GM10847 (cell line): ENCODE measurements around the gene SSH3.

ENCODE experiments used
- POLR2A ChIP-seq: IDR thresholded peaks from 2 replicates; pipeline ENCODE4 v1.6.1; 2011; ENCODE audit not compliant: insufficient read length; ENCODE audit errors: extremely low read depth

Gene SSH3

GRCh38 chr11:67282876-67283371 is 20.4 kb upstream of the SSH3 start:
- TF ChIP-seq POLR2A, result no peak

- no peak for TF ChIP-seq POLR2A
Observed at GRCh38 chr11:67283481-67283963, 19.8 kb upstream of the SSH3 start.

- no peak for TF ChIP-seq POLR2A
Observed at GRCh38 chr11:67284811-67285540, 18.4 kb upstream of the SSH3 start.

GRCh38 chr11:67285541-67286498 is 17.5 kb upstream of the SSH3 start:
- no peak for TF ChIP-seq POLR2A

- no peak for TF ChIP-seq POLR2A
Observed at GRCh38 chr11:67286621-67287333, 16.6 kb upstream of the SSH3 start.

GRCh38 chr11:67287355-67288197 is 15.8 kb upstream of the SSH3 start:
- TF ChIP-seq POLR2A, result no peak

- TF ChIP-seq POLR2A, result no peak
Observed at GRCh38 chr11:67288198-67288451, 15.2 kb upstream of the SSH3 start.

- TF ChIP-seq POLR2A, result peak; percentile 83
Observed at GRCh38 chr11:67288452-67289225, 14.7 kb upstream of the SSH3 start.

- TF ChIP-seq POLR2A, result no peak
Observed at GRCh38 chr11:67289226-67289650, 14.1 kb upstream of the SSH3 start, which contains the start of gene ANKRD13D. ANKRD13D (plus strand) TSS chr11:67289303; CDS start chr11:67289461, 158 bp downstream.

- TF ChIP-seq POLR2A, result no peak
Observed at GRCh38 chr11:67289651-67290479, 13.5 kb upstream of the SSH3 start.

GRCh38 chr11:67290801-67291200 is 12.5 kb upstream of the SSH3 start:
- no peak for TF ChIP-seq POLR2A

GRCh38 chr11:67291481-67292381 is 11.6 kb upstream of the SSH3 start:
- TF ChIP-seq POLR2A, result no peak
